Stomach (tissue), 9 donors: ENCODE results near the gene ARL13B. TPM values are rescaled to one million over a fixed set of nuclear protein-coding genes. Genes with fewer than 3 reads are reported as not detected.
A peak's percentile ranks its signal among the peaks of the same experiment; 100 is the strongest.

ENCODE experiments used
- DNase-seq, 2 donors: peaks; one replicate each; pipeline versions ENCODE4 v3.0.0 to v3.0.0-alpha.2; 2013 to 2019
- H3K27ac ChIP-seq, 5 donors: fragments of 200-600 bp in 4 of 5; sonication (generic) in 4 of 5; one replicate each; pipeline ENCODE4 v1.5.1; 2013 to 2019; ENCODE audit warnings: mild to moderate bottlenecking in 1 of 5, moderate library complexity in 1 of 5
- H3K27me3 ChIP-seq, 3 donors: fragments of 200-600 bp; sonication (generic); one replicate each; pipeline ENCODE4 v1.5.1; 2017 to 2019; ENCODE audit warnings: mixed run types in 1 of 3
- H3K36me3 ChIP-seq, 4 donors: fragments of 200-600 bp; sonication (generic); 1 replicate in 3 of 4; 2 replicates in 1 of 4; pipeline ENCODE4 v1.5.1; 2016 to 2019
- H3K4me1 ChIP-seq, 4 donors: fragments of 200-600 bp; sonication (generic); one replicate each; pipeline ENCODE4 v1.5.1; 2016 to 2019
- H3K4me3 ChIP-seq, 4 donors: fragments of 200-600 bp; sonication (generic) in 3 of 4; one replicate each; pipeline ENCODE4 v1.5.1; 2016 to 2019; ENCODE audit warnings: mild to moderate bottlenecking in 1 of 4
- H3K9me3 ChIP-seq, 4 donors: fragments of 200-600 bp; sonication (generic); one replicate each; pipeline ENCODE4 v1.5.1; 2016 to 2019
- CTCF ChIP-seq, 7 experiments: fragments of 450-650 bp in 4 of 7; fragments of 200-600 bp in 3 of 7; sonication (generic) in 3 of 7; IDR thresholded peaks; one replicate each; pipeline ENCODE4 v1.5.1; 2016 to 2019; ENCODE audit warnings: antibody characterized with exemption in 7 of 7, control low read depth in 2 of 7, mild to moderate bottlenecking in 1 of 7
- EP300 ChIP-seq: sonication (generic); formaldehyde crosslinking; IDR thresholded peaks from one replicate; pipeline ENCODE4 v1.6.1; 2017; ENCODE audit warnings: antibody characterized with exemption
- POLR2A ChIP-seq, 4 donors: fragments of 450-650 bp; IDR thresholded peaks; one replicate each; pipeline ENCODE4 v1.6.1; 2016; ENCODE audit warnings: antibody characterized with exemption in 4 of 4, control low read depth in 2 of 4, mild to moderate bottlenecking in 1 of 4, moderate library complexity in 1 of 4
- POLR2AphosphoS5 ChIP-seq, 3 donors: sonication (generic); formaldehyde crosslinking; IDR thresholded peaks; one replicate each; pipeline ENCODE4 v1.6.1; 2016; ENCODE audit warnings: antibody characterized with exemption in 3 of 3
- WGBS, 5 donors: extraction: QIAGEN DNeasy Blood & Tissue Kit in 3 of 5; methylation state at CpG; one replicate each; pipeline versions ENCODE4 v1.1.5 to v1.1.7; 2013 to 2018; 5-methylcytosine and 5-hydroxymethylcytosine counted together
- intact Hi-C: fragments of 100-400 bp; cut with DNase I; formaldehyde crosslinking; loops from one replicate; pipeline ENCODE4 v1.15.1; 2023; ENCODE audit warnings: low total_unique reads
- polyA plus RNA-seq, 3 donors: library from polyadenylated mRNA; stranded (reverse); fragments of 200-250 nt; gene quantifications; one replicate each; pipeline ENCODE4 v1.2.3, GENCODE V29; 2013
- total RNA-seq, 5 donors: library from RNA; depleted of rRNA; stranded (reverse); fragments of >200 nt; gene quantifications; one replicate each; pipeline versions ENCODE4 v1.1.0 to v1.2.3, GENCODE V29; 2014 to 2016
- donor health status: healthy with polysubstance abuse.
- donor health status: Bipolar disorder and iron deficiency.
- donor health status: healthy.

The ARL13B gene
- total and polyA plus RNA-seq, 8 donors, result 0.45 to 23.2 (median 4.1) TPM

- H3K27me3 ChIP-seq, result no peaks in the 10 kb centered on the region
- intact Hi-C loops, result no loop called here
- H3K4me3 ChIP-seq, result no peak overlapping the region
- no peak for TF ChIP-seq POLR2AphosphoS5 (IDR thresholded peaks at IDR 0.05)
- TF ChIP-seq EP300, result no peak
- TF ChIP-seq POLR2A (IDR thresholded peaks at IDR 0.05), result no peak
- no peak for TF ChIP-seq CTCF (IDR thresholded peaks at IDR 0.05)
- peaks cover 8 to 36% (median 30%) of the 10 kb centered on the region in 4 donors for H3K36me3 ChIP-seq
- H3K9me3 ChIP-seq, result no peaks in the 10 kb centered on the region
- peak in 1 of 2 donors; percentile 27 for DNase-seq
- no peak overlapping the region for H3K27ac ChIP-seq
- 76 to 87% (median 80%) methylated on average over 8 of the region's 8 CpGs for WGBS, 5 donors
- peaks cover 10 to 30% (median 19%) of the 10 kb centered on the region in 4 donors for H3K4me1 ChIP-seq
Observed at GRCh38 chr3:94082391-94082937, 102.5 kb downstream of the ARL13B start.

- H3K9me3 ChIP-seq, result no peaks in the 10 kb centered on the region
- H3K27ac ChIP-seq, result no peak overlapping the region
- H3K4me1 ChIP-seq, result peaks cover 10 to 30% (median 19%) of the 10 kb centered on the region in 4 donors
- TF ChIP-seq CTCF (IDR thresholded peaks at IDR 0.05) (no peak), POLR2A (IDR thresholded peaks at IDR 0.05) (no peak), POLR2AphosphoS5 (IDR thresholded peaks at IDR 0.05) (no peak), EP300 (no peak)
- 80 to 87% (median 83%) methylated on average over 4 of the region's 4 CpGs for WGBS, 5 donors
- DNase-seq, result no peak
- intact Hi-C loops, result no loop called here
- H3K4me3 ChIP-seq, result no peak overlapping the region
- peaks cover 8 to 36% (median 31%) of the 10 kb centered on the region in 4 donors for H3K36me3 ChIP-seq
- no peaks in the 10 kb centered on the region for H3K27me3 ChIP-seq
Observed at GRCh38 chr3:94083261-94083660, 103.3 kb downstream of the ARL13B start.

- WGBS, 5 donors, result 70 to 90% (median 86%) methylated on average over 1 of the region's 1 CpG
- no peaks in the 10 kb centered on the region for H3K27me3 ChIP-seq
- TF ChIP-seq POLR2AphosphoS5 (IDR thresholded peaks at IDR 0.05) (no peak), CTCF (IDR thresholded peaks at IDR 0.05) (no peak), POLR2A (IDR thresholded peaks at IDR 0.05) (no peak)
- no peak overlapping the region for H3K27ac ChIP-seq
- no peak overlapping the region for H3K4me3 ChIP-seq
- intact Hi-C loops, result no loop called here
- H3K9me3 ChIP-seq, result no peaks in the 10 kb centered on the region
- H3K4me1 ChIP-seq, result no peaks in the 10 kb centered on the region
- peaks cover 11 to 66% (median 59%) of the 10 kb centered on the region in 4 donors for H3K36me3 ChIP-seq
- no peak for DNase-seq
Observed at GRCh38 chr3:94089126-94089525, 109.2 kb downstream of the ARL13B start.

GRCh38 chr3:94092086-94092485 is 112.1 kb downstream of the ARL13B start:
- 85 to 96% (median 94%) methylated on average over 1 of the region's 1 CpG for WGBS, 5 donors
- TF ChIP-seq EP300, result no peak
- no peak for TF ChIP-seq CTCF (IDR thresholded peaks at IDR 0.05)
- no peak for TF ChIP-seq POLR2AphosphoS5 (IDR thresholded peaks at IDR 0.05)
- no peak for TF ChIP-seq POLR2A (IDR thresholded peaks at IDR 0.05)
- Histone ChIP-seq H3K27ac (no peak overlapping the region), H3K36me3 (peaks cover 20 to 70% (median 65%) of the 10 kb centered on the region in 4 donors), H3K4me3 (no peak overlapping the region), H3K9me3 (no peaks in the 10 kb centered on the region), H3K27me3 (no peaks in the 10 kb centered on the region), H3K4me1 (no peaks in the 10 kb centered on the region)
- intact Hi-C loops, result no loop called here
- no peak for DNase-seq
